Esophagus squamous epithelium (tissue), 4 donors: Measurements from ENCODE around the gene MBOAT1.

Experiments
- POLR2A ChIP-seq, 4 donors: fragments of 450-650 bp; IDR thresholded peaks; one replicate each; pipeline ENCODE4 v1.6.1; 2017; ENCODE audit warnings: antibody characterized with exemption in 4 of 4, mild to moderate bottlenecking in 4 of 4, moderate library complexity in 3 of 4
- TF ChIP-seq, protein P1 (sequence below), 6 experiments: fragments of 450-650 bp in 4 of 6; fragments of 200-600 bp in 2 of 6; sonication (generic) in 2 of 6; IDR thresholded peaks; one replicate each; pipeline ENCODE4 v1.5.1; 2016 to 2019; ENCODE audit warnings: antibody characterized with exemption in 6 of 6, mild to moderate bottlenecking in 4 of 6, moderate library complexity in 4 of 6

DNA sequence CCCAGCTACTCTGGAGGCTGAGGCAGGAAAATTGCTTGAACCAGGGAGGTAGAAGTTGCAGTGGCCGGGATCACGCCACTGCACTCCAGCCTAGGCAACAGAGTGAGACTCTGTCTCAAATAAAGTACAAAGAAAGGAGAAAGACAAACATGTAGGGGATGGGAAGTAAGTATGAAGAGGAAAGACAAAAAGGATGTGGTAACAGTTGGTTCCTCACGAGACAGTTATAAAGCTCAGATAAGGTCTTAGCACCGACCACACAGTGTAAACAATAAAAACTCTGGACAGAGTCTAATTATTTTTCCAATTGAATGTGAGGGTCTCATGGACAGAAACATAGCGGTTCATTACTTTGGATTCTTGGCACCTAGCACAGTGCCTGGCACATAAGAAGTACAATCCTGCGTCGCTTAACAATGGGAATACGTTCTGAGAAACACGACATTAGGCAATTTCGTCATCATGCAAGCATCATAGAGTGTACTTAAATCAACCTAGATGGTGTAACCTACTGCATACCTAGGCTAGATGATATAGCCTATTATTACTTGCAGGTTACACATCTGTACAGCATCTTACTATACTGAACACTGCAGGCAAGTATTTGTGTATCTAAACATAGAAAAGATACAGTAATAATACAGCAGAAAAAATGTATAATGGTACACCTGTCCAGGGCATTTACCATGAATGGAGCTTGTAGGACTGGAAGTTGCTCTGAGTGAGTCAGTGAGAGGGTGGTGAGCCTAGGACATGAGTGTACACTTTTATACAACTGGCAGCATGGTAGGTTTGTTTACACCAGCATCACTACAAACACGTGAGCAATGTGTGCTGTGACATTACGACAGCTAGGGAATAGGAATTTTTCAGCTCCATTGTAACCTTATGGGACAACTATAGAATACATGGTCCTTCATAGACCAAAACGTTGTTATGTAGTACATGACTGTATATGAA is 38.2 kb downstream of the MBOAT1 start:
- TF ChIP-seq, protein P1, sequence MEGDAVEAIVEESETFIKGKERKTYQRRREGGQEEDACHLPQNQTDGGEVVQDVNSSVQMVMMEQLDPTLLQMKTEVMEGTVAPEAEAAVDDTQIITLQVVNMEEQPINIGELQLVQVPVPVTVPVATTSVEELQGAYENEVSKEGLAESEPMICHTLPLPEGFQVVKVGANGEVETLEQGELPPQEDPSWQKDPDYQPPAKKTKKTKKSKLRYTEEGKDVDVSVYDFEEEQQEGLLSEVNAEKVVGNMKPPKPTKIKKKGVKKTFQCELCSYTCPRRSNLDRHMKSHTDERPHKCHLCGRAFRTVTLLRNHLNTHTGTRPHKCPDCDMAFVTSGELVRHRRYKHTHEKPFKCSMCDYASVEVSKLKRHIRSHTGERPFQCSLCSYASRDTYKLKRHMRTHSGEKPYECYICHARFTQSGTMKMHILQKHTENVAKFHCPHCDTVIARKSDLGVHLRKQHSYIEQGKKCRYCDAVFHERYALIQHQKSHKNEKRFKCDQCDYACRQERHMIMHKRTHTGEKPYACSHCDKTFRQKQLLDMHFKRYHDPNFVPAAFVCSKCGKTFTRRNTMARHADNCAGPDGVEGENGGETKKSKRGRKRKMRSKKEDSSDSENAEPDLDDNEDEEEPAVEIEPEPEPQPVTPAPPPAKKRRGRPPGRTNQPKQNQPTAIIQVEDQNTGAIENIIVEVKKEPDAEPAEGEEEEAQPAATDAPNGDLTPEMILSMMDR (IDR thresholded peaks at IDR 0.05), result no peak
- no peak for TF ChIP-seq POLR2A (IDR thresholded peaks at IDR 0.05)
